Measurements from ENCODE around the gene BPGM.

DNA sequence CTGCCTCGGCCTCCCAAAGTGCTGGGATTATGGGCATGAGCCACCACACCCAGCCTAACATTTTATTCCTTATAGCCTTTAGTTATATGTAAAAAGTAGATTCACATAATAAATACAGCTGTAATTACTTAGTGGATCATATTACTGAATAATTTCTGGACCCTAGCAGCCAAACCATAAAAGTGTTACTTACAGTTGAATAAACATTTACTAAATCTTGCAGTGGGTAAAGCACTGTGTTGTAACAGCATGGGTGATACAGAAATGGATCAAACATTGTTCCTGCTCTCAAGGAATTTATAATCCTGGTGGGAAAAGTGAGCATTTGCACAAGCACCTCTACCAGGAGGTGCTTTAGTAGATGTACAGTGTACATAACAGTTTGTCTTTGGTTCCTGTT, 25.0 kb downstream of the BPGM start:
- no peak for TF ChIP-seq CTCF (IDR thresholded peaks at IDR 0.05)
- TF ChIP-seq EZH2phosphoT487 (IDR thresholded peaks at IDR 0.05), result no peak
